ENCODE measurements around the gene GALNT14.

The GALNT14 gene

GRCh38 chr2:31136000-31136399 lies 2.2 kb downstream of the GALNT14 start:
- DNase-seq (ENCODE audit: extremely low read depth in 1 of 2, low read depth in 1 of 2), result no peak

- no peak for DNase-seq (ENCODE audit: extremely low read depth in 1 of 2, low read depth in 1 of 2)
Observed at GRCh38 chr2:31134480-31134879, 3.8 kb downstream of the GALNT14 start.

GRCh38 chr2:31132786-31133185 lies 5.5 kb downstream of the GALNT14 start:
- DNase-seq (ENCODE audit: extremely low read depth in 1 of 2, low read depth in 1 of 2), result no peak

GRCh38 chr2:31131871-31132270 lies 6.4 kb downstream of the GALNT14 start:
- no peak for DNase-seq (ENCODE audit: extremely low read depth in 1 of 2, low read depth in 1 of 2)

- DNase-seq (ENCODE audit: extremely low read depth in 1 of 2, low read depth in 1 of 2), result no peak
Observed at GRCh38 chr2:31129375-31130171, 8.7 kb downstream of the GALNT14 start.

GRCh38 chr2:31127931-31128330 lies 10.3 kb downstream of the GALNT14 start:
- DNase-seq (ENCODE audit: extremely low read depth in 1 of 2, low read depth in 1 of 2), result no peak

- DNase-seq (ENCODE audit: extremely low read depth in 1 of 2, low read depth in 1 of 2), result no peak
Observed at GRCh38 chr2:31125918-31126695, 12.1 kb downstream of the GALNT14 start.

GRCh38 chr2:31124904-31125303 lies 13.3 kb downstream of the GALNT14 start:
- DNase-seq (ENCODE audit: extremely low read depth in 1 of 2, low read depth in 1 of 2), result no peak

GRCh38 chr2:31122133-31122532 lies 16.1 kb downstream of the GALNT14 start:
- DNase-seq (ENCODE audit: extremely low read depth in 1 of 2, low read depth in 1 of 2), result no peak

GRCh38 chr2:31113765-31114164 lies 24.5 kb downstream of the GALNT14 start:
- no peak for DNase-seq (ENCODE audit: extremely low read depth in 1 of 2, low read depth in 1 of 2)

- DNase-seq (ENCODE audit: extremely low read depth in 1 of 2, low read depth in 1 of 2), result no peak
Observed at GRCh38 chr2:31112544-31112943, 25.7 kb downstream of the GALNT14 start.

GRCh38 chr2:31110998-31111397 lies 27.2 kb downstream of the GALNT14 start:
- DNase-seq (ENCODE audit: extremely low read depth in 1 of 2, low read depth in 1 of 2), result no peak

GRCh38 chr2:31110431-31110830 lies 27.8 kb downstream of the GALNT14 start:
- no peak for DNase-seq (ENCODE audit: extremely low read depth in 1 of 2, low read depth in 1 of 2)

- DNase-seq (ENCODE audit: extremely low read depth in 1 of 2, low read depth in 1 of 2), result no peak
Observed at GRCh38 chr2:31109633-31110192, 28.5 kb downstream of the GALNT14 start.

GRCh38 chr2:31108561-31109286 lies 29.5 kb downstream of the GALNT14 start:
- no peak for DNase-seq (ENCODE audit: extremely low read depth in 1 of 2, low read depth in 1 of 2)

- DNase-seq (ENCODE audit: extremely low read depth in 1 of 2, low read depth in 1 of 2), result no peak
Observed at GRCh38 chr2:31107591-31108300, 30.5 kb downstream of the GALNT14 start.

- no peak for DNase-seq (ENCODE audit: extremely low read depth in 1 of 2, low read depth in 1 of 2)
Observed at GRCh38 chr2:31101701-31102100, 36.5 kb downstream of the GALNT14 start.

- no peak for DNase-seq (ENCODE audit: extremely low read depth in 1 of 2, low read depth in 1 of 2)
Observed at GRCh38 chr2:31097962-31098613, 40.2 kb downstream of the GALNT14 start.

GRCh38 chr2:31090188-31090587 lies 48.1 kb downstream of the GALNT14 start:
- DNase-seq (ENCODE audit: extremely low read depth in 1 of 2, low read depth in 1 of 2), result no peak

GRCh38 chr2:31089645-31090044 lies 48.6 kb downstream of the GALNT14 start:
- no peak for DNase-seq (ENCODE audit: extremely low read depth in 1 of 2, low read depth in 1 of 2)

Measured in activated CD8-positive, alpha-beta memory T cell treated with anti-CD3 and anti-CD28 coated beads for 1 hour (primary cell).